Endothelial cell (in vitro differentiated cells): ENCODE results near the gene MCAT. TPM values are rescaled to one million over a fixed set of nuclear protein-coding genes. Genes with fewer than 3 reads are reported as not detected.

Source experiments
- DNase-seq: peaks from one replicate; pipeline ENCODE4 v3.0.0; 2021; ENCODE audit warnings: low spot score
- H3K27ac Mint-ChIP-seq: one replicate; pipeline ENCODE4 v1.8.0; 2021; ENCODE audit warnings: mixed read lengths, inconsistent platforms; ENCODE audit not compliant: unreplicated experiment
- H3K27me3 Mint-ChIP-seq: one replicate; pipeline ENCODE4 v1.8.0; 2021; ENCODE audit warnings: mild to moderate bottlenecking, moderate library complexity, mixed read lengths, inconsistent platforms; ENCODE audit not compliant: unreplicated experiment
- H3K36me3 Mint-ChIP-seq: one replicate; pipeline ENCODE4 v1.8.0; 2021; ENCODE audit warnings: mild to moderate bottlenecking, low read depth, mixed read lengths, inconsistent platforms; ENCODE audit not compliant: unreplicated experiment
- H3K4me1 Mint-ChIP-seq: one replicate; pipeline ENCODE4 v1.8.0; 2021; ENCODE audit warnings: mild to moderate bottlenecking, mixed read lengths, inconsistent platforms; ENCODE audit not compliant: unreplicated experiment
- H3K4me3 Mint-ChIP-seq: one replicate; pipeline ENCODE4 v1.8.0; 2021; ENCODE audit warnings: mild to moderate bottlenecking, mixed read lengths, inconsistent platforms; ENCODE audit not compliant: unreplicated experiment
- H3K9me3 Mint-ChIP-seq: one replicate; pipeline ENCODE4 v1.8.0; 2021; ENCODE audit warnings: mixed read lengths, inconsistent platforms; ENCODE audit not compliant: unreplicated experiment
- total RNA-seq: library from RNA; stranded (reverse); fragmentation: NEBNext Ultra II Directional; extraction: Animal tissue kit (Norgen Biotek cat#: 25700); gene quantifications from one replicate; pipeline ENCODE4 v1.2.1, GENCODE V29; 2021; ENCODE audit not compliant: unreplicated experiment
- TF ChIP-seq, protein P1 (sequence below): fragments of 200-600 bp; sonication (generic); IDR thresholded peaks from one replicate; pipeline ENCODE4 v1.5.0; 2021; ENCODE audit warnings: antibody characterized with exemption; ENCODE audit not compliant: unreplicated experiment

Gene MCAT
- total RNA-seq, 1 donor from 2014 or later, result 10.3 TPM

DNA sequence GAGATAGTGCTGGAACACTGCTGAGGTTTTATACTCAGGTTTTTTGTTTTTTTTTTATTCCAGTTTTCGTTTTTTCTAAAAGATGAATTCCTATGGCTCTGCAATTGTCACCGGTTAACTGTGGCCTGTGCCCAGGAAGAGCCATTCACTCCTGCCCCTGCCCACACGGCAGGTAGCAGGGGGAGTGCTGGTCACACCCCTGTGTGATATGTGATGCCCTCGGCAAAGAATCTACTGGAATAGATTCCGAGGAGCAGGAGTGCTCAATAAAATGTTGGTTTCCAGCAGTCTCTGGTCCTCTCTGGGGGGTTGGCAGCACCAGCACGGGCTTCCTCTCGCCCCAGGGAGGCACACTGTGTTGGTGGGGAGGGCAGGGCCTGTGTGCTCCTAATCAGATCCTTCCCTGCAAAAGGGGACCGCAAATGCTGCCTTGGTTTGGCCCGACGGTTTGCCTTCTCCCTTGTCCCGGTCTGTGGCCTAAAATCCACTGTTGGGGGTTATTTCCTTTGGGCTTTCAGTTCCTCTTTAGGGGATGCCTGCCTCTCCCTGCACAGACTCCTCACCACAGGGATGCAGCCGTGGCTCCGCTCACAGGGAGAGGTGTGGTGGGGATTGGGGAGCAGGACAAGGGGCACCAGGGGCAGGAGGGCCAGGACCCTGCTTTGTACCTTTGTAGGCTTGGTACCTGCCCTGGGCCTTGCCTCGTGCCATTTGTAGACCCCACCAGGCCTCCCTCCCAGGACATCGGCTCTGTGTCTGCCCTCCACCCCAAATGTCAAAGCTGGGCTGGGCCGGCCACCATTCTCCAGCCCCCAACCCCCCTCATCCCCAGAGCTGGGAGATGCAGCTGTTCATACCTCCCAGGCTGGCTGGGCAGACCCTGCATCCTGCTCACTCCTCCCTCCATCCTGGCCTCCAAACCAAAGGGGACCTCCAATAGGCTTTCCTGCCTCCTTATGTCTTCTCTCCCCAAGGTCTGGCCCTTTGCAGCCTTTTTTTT lies 13.5 kb downstream of the MCAT start:
- no peak overlapping the region for H3K4me3 Mint-ChIP-seq
- TF ChIP-seq, protein P1, sequence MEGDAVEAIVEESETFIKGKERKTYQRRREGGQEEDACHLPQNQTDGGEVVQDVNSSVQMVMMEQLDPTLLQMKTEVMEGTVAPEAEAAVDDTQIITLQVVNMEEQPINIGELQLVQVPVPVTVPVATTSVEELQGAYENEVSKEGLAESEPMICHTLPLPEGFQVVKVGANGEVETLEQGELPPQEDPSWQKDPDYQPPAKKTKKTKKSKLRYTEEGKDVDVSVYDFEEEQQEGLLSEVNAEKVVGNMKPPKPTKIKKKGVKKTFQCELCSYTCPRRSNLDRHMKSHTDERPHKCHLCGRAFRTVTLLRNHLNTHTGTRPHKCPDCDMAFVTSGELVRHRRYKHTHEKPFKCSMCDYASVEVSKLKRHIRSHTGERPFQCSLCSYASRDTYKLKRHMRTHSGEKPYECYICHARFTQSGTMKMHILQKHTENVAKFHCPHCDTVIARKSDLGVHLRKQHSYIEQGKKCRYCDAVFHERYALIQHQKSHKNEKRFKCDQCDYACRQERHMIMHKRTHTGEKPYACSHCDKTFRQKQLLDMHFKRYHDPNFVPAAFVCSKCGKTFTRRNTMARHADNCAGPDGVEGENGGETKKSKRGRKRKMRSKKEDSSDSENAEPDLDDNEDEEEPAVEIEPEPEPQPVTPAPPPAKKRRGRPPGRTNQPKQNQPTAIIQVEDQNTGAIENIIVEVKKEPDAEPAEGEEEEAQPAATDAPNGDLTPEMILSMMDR, result no peak
- H3K36me3 Mint-ChIP-seq, result peaks cover 12% of the 10 kb centered on the region
- no peak for DNase-seq
- no peaks in the 10 kb centered on the region for H3K9me3 Mint-ChIP-seq
- H3K27me3 Mint-ChIP-seq, result peaks cover 5% of the 10 kb centered on the region
- no peak overlapping the region for H3K27ac Mint-ChIP-seq
- H3K4me1 Mint-ChIP-seq, result peaks cover 9% of the 10 kb centered on the region

- Mint-ChIP-seq H3K27me3 (peaks cover 5% of the 10 kb centered on the region), H3K4me3 (no peak overlapping the region), H3K27ac (no peak overlapping the region), H3K9me3 (no peaks in the 10 kb centered on the region), H3K36me3 (peaks cover 11% of the 10 kb centered on the region), H3K4me1 (peaks cover 9% of the 10 kb centered on the region)
- TF ChIP-seq, protein P1, result no peak
- no peak for DNase-seq
Measured at GRCh38 chr22:43128928-43129424, 14.2 kb downstream of the MCAT start.

DNA sequence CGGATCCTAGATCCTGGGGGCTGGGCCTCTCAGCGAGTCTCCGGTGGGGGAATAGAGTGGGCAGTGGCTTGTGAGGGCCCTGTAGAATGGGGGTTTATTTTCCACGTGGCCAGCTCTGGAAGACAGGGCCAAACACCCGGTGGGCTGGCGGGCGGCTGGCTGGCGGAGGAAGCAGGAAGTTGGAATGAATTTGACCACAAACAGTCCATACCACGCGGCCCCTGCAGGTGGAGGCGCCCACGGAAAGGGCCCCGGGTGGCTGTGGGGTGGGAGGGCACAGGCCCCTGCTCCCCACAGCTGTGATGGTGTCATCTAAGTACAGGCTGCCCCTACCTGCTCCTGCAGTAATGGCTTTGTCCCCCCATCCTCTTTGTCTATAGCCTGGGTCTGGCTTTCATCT lies 15.1 kb downstream of the MCAT start:
- DNase-seq, result no peak
- peaks cover 4% of the 10 kb centered on the region for H3K36me3 Mint-ChIP-seq
- no peak overlapping the region for H3K4me3 Mint-ChIP-seq
- no peaks in the 10 kb centered on the region for H3K9me3 Mint-ChIP-seq
- H3K27me3 Mint-ChIP-seq, result peaks cover 5% of the 10 kb centered on the region
- H3K4me1 Mint-ChIP-seq, result peaks cover 9% of the 10 kb centered on the region
- H3K27ac Mint-ChIP-seq, result no peak overlapping the region
- TF ChIP-seq, protein P1, result no peak

- DNase-seq, result no peak
- TF ChIP-seq, protein P1, result no peak
- no peak overlapping the region for H3K27ac Mint-ChIP-seq
- H3K9me3 Mint-ChIP-seq, result no peaks in the 10 kb centered on the region
- peaks cover 4% of the 10 kb centered on the region for H3K36me3 Mint-ChIP-seq
- no peak overlapping the region for H3K4me3 Mint-ChIP-seq
- peaks cover 5% of the 10 kb centered on the region for H3K27me3 Mint-ChIP-seq
- peaks cover 9% of the 10 kb centered on the region for H3K4me1 Mint-ChIP-seq
Measured at GRCh38 chr22:43127166-43127908, 15.9 kb downstream of the MCAT start.
